H1 (cell line): Measurements from ENCODE around the gene RNF225. TPM values are rescaled to one million over a fixed set of nuclear protein-coding genes. Genes with fewer than 3 reads are reported as not detected.

Source experiments
- CTCF ChIA-PET: fragments of 300-600 bp; sonication (Branson Sonifier 250); formaldehyde crosslinking; loops from one replicate; lab custom pipeline; 2021; ENCODE audit not compliant: partially characterized antibody; lab: Charles Lee
- POLR2A ChIA-PET: fragments of 300-600 bp; sonication (Branson Sonifier 250); formaldehyde crosslinking; loops from one replicate; lab custom pipeline; 2021; ENCODE audit warnings: inconsistent platforms; ENCODE audit not compliant: partially characterized antibody; lab: Charles Lee
- DNase-seq, 2 experiments: peaks; one replicate each; pipeline versions ENCODE4 v3.0.0 to v3.0.0-alpha.2; 2010 to 2022; ENCODE audit warnings: low spot score in 2 of 2, low read depth in 1 of 2, mixed read lengths in 1 of 2
- FAIRE-seq: peaks from 2 replicates; lab custom pipeline; 2011; peaks lifted over from hg19 to GRCh38; lab: Jason Lieb, UNC
- H2AFZ ChIP-seq: 2 replicates; pipeline ENCODE4 v1.8.1; 2012; ENCODE audit warnings: low read length, inconsistent platforms
- H2AK5ac ChIP-seq: 2 replicates; pipeline ENCODE4 v1.6.1; 2013; ENCODE audit warnings: low read depth, low read length
- H2BK120ac ChIP-seq: replicated peaks from 2 replicates; pipeline ENCODE3; 2013; ENCODE audit warnings: low read depth, low read length, inconsistent platforms
- H2BK12ac ChIP-seq: 2 replicates; pipeline ENCODE4 v1.6.1; 2013; ENCODE audit warnings: low read depth, low read length
- H2BK15ac ChIP-seq: 2 replicates; pipeline ENCODE4 v1.6.1; 2013; ENCODE audit warnings: low read length
- H2BK20ac ChIP-seq: 2 replicates; pipeline ENCODE4 v1.6.1; 2013; ENCODE audit warnings: low read length
- H2BK5ac ChIP-seq: 2 replicates; pipeline ENCODE4 v1.6.1; 2013; ENCODE audit warnings: low read depth, low read length
- H3K14ac ChIP-seq: 2 replicates; pipeline ENCODE4 v1.6.1; 2013; ENCODE audit warnings: inconsistent platforms; ENCODE audit not compliant: insufficient read length
- H3K18ac ChIP-seq: 2 replicates; pipeline ENCODE4 v1.6.1; 2013; ENCODE audit warnings: low read length; ENCODE audit errors: extremely low read depth
- H3K23ac ChIP-seq: 2 replicates; pipeline ENCODE4 v1.6.1; 2013; ENCODE audit warnings: inconsistent platforms; ENCODE audit not compliant: insufficient read length
- H3K23me2 ChIP-seq: 2 replicates; pipeline ENCODE4 v1.6.1; 2013; ENCODE audit warnings: low read depth, low read length
- H3K27ac ChIP-seq: 2 replicates; pipeline ENCODE4 v1.6.1; 2011; ENCODE audit warnings: low read depth, low read length, inconsistent platforms
- H3K27me3 ChIP-seq, 4 experiments: replicated peaks in 1 of 4; 1 replicate in 1 of 4; 2 replicates in 3 of 4; pipeline versions ENCODE4 v1.6.1 to v1.8.1; 2011 to 2013; ENCODE audit warnings: low read length in 3 of 4, mild to moderate bottlenecking in 3 of 4, inconsistent platforms in 2 of 4, mixed read lengths in 2 of 4, moderate library complexity in 1 of 4; ENCODE audit not compliant: control insufficient read depth in 3 of 4, insufficient read depth in 3 of 4; ENCODE audit errors: extremely low read depth in 1 of 4
- H3K36me3 ChIP-seq, 4 experiments: 2 replicates each; pipeline versions ENCODE4 v1.6.1 to v1.8.1; 2011 to 2013; ENCODE audit warnings: mild to moderate bottlenecking in 4 of 4, low read length in 3 of 4, moderate library complexity in 2 of 4, control low read depth in 1 of 4, inconsistent platforms in 1 of 4; ENCODE audit not compliant: insufficient read depth in 4 of 4, control insufficient read depth in 2 of 4
- H3K4ac ChIP-seq: replicated peaks from 2 replicates; pipeline ENCODE3; 2013; ENCODE audit warnings: low read length, low read depth, mixed read lengths, inconsistent platforms; ENCODE audit not compliant: insufficient read length
- H3K4me1 ChIP-seq, 4 experiments: replicated peaks in 1 of 4; 1 replicate in 1 of 4; 2 replicates in 3 of 4; pipeline versions ENCODE4 v1.6.1 to v1.8.1; 2011 to 2013; ENCODE audit warnings: low read length in 3 of 4, inconsistent platforms in 2 of 4, mixed read lengths in 1 of 4; ENCODE audit not compliant: insufficient read depth in 4 of 4, control insufficient read depth in 3 of 4
- H3K4me2 ChIP-seq, 2 experiments: 2 replicates each; pipeline versions ENCODE4 v1.6.1 to v1.8.1; 2011 to 2013; ENCODE audit warnings: low read depth in 2 of 2, low read length in 2 of 2, control low read depth in 1 of 2, inconsistent platforms in 1 of 2, mild to moderate bottlenecking in 1 of 2; ENCODE audit not compliant: insufficient read depth in 1 of 2
- H3K4me3 ChIP-seq, 4 experiments: fragments of 200-600, 300-600 bp in 1 of 4; sonication (generic), shearing (Covaris generic), sonication (Bioruptor Twin) in 1 of 4; 2 replicates each; pipeline versions ENCODE4 v1.5.1 to v1.8.1; 2011 to 2016; ENCODE audit warnings: low read length in 4 of 4, low read depth in 3 of 4, control low read depth in 2 of 4, inconsistent platforms in 2 of 4, mild to moderate bottlenecking in 2 of 4, mixed read lengths in 1 of 4, moderate library complexity in 1 of 4; ENCODE audit not compliant: insufficient read depth in 2 of 4; ENCODE audit errors: extremely low read depth in 1 of 4
- H3K56ac ChIP-seq: replicated peaks from 2 replicates; pipeline ENCODE3; 2013; ENCODE audit warnings: low read depth, mild to moderate bottlenecking, mixed read lengths, low read length, inconsistent platforms; ENCODE audit not compliant: insufficient read length
- H3K79me1 ChIP-seq: 2 replicates; pipeline ENCODE4 v1.6.1; 2013; ENCODE audit warnings: low read depth, low read length, control low read depth
- H3K79me2 ChIP-seq, 2 experiments: 2 replicates each; pipeline versions ENCODE4 v1.6.1 to v1.8.1; 2012 to 2013; ENCODE audit warnings: low read length in 2 of 2, mild to moderate bottlenecking in 2 of 2, inconsistent platforms in 1 of 2; ENCODE audit not compliant: insufficient read depth in 2 of 2, control insufficient read depth in 1 of 2
- H3K9ac ChIP-seq, 4 experiments: replicated peaks in 1 of 4; 1 replicate in 1 of 4; 2 replicates in 3 of 4; pipeline versions ENCODE4 v1.6.1 to v1.8.1; 2011 to 2013; ENCODE audit warnings: low read depth in 3 of 4, low read length in 3 of 4, control low read depth in 2 of 4, mild to moderate bottlenecking in 2 of 4, moderate library complexity in 2 of 4, inconsistent platforms in 1 of 4; ENCODE audit errors: extremely low read depth in 1 of 4
- H3K9me3 ChIP-seq, 2 experiments: 2 replicates each; pipeline versions ENCODE4 v1.6.1 to v1.8.1; 2012 to 2013; ENCODE audit warnings: mild to moderate bottlenecking in 2 of 2, moderate library complexity in 2 of 2, control low read depth in 1 of 2, inconsistent platforms in 1 of 2, low read depth in 1 of 2, low read length in 1 of 2, mixed read lengths in 1 of 2; ENCODE audit not compliant: insufficient read depth in 2 of 2
- H4K20me1 ChIP-seq, 2 experiments: replicated peaks in 1 of 2; 2 replicates each; pipeline versions ENCODE3 to v1.8.1; 2011 to 2013; ENCODE audit warnings: inconsistent platforms in 2 of 2, low read length in 2 of 2, mild to moderate bottlenecking in 1 of 2; ENCODE audit not compliant: insufficient read depth in 2 of 2, control insufficient read depth in 1 of 2
- H4K5ac ChIP-seq: 2 replicates; pipeline ENCODE4 v1.6.1; 2013; ENCODE audit warnings: low read length, low read depth, mixed read lengths, inconsistent platforms; ENCODE audit not compliant: insufficient read length
- H4K8ac ChIP-seq: 2 replicates; pipeline ENCODE4 v1.8.0; 2013; ENCODE audit warnings: mild to moderate bottlenecking, moderate library complexity, low read length, inconsistent platforms; ENCODE audit not compliant: insufficient read depth; ENCODE audit errors: extremely low read depth
- H4K91ac ChIP-seq: replicated peaks from 2 replicates; pipeline ENCODE3; 2013; ENCODE audit warnings: low read length, mixed read lengths, inconsistent platforms; ENCODE audit not compliant: insufficient read length
- ATF2 ChIP-seq: IDR thresholded peaks from 2 replicates; pipeline ENCODE4 v1.6.1; 2012; ENCODE audit warnings: low read length, inconsistent platforms
- EZH2 ChIP-seq: fragments of 200-600 bp; sonication (generic); IDR thresholded peaks from 2 replicates; pipeline ENCODE4 v1.7.1; 2012; ENCODE audit warnings: low read depth, mild to moderate bottlenecking, moderate library complexity, low read length, inconsistent platforms; ENCODE audit not compliant: severe bottlenecking
- MAX ChIP-seq: IDR thresholded peaks from 2 replicates; pipeline ENCODE4 v1.6.1; 2012; ENCODE audit warnings: inconsistent platforms
- POU5F1 ChIP-seq: IDR thresholded peaks from 2 replicates; pipeline ENCODE4 v1.6.1; 2011; ENCODE audit warnings: low read depth, mild to moderate bottlenecking, low read length, moderate library complexity
- RFX5 ChIP-seq: IDR thresholded peaks from 2 replicates; pipeline ENCODE4 v1.6.1; 2011; ENCODE audit warnings: low read depth, low read length, improper control_type of control experiment, borderline replicate concordance
- TAF1 ChIP-seq: IDR thresholded peaks from 2 replicates; pipeline ENCODE4 v1.6.1; 2011; ENCODE audit warnings: mild to moderate bottlenecking, low read depth, low read length
- TAF7 ChIP-seq: optimal IDR thresholded peaks from 2 replicates; pipeline ENCODE3; 2011; ENCODE audit warnings: low read depth, mild to moderate bottlenecking, inconsistent platforms, low read length, moderate library complexity, borderline replicate concordance
- WGBS, 2 experiments: shearing (Covaris generic) in 1 of 2; methylation state at CpG; one replicate each; pipeline versions ENCODE4 v1.1.6 to v1.1.7; 2013 to 2015; ENCODE audit warnings: low lambda C conversion rate in 2 of 2, mixed read lengths in 2 of 2, inconsistent platforms in 1 of 2, low coverage in 1 of 2, missing lambda C conversion rate in 1 of 2; ENCODE audit not compliant: insufficient replicate concordance in 2 of 2, insufficient coverage in 1 of 2, insufficient read length in 1 of 2; ENCODE audit errors: extremely low coverage in 1 of 2, missing lambda C conversion rate in 1 of 2; 5-methylcytosine and 5-hydroxymethylcytosine counted together
- polyA plus RNA-seq, 7 experiments: library from polyadenylated mRNA; depleted of rRNA in 3 of 7; stranded (reverse) in 5 of 7; unstranded in 2 of 7; fragments of >200 nt in 5 of 7; fragments of 200-250 nt in 2 of 7; gene quantifications; 1 replicate in 5 of 7; 2 replicates in 1 of 7; 4 replicates in 1 of 7; pipeline versions ENCODE4 v1.2.1 to v1.2.3, GENCODE V29; 2011 to 2013; ENCODE audit warnings: missing spikeins in 2 of 7, mixed read lengths in 2 of 7
- total RNA-seq: library from RNA; stranded (reverse); fragmentation: NEBNext Ultra II Directional; extraction: Animal tissue kit (Norgen Biotek cat#: 25700); gene quantifications from 2 replicates; pipeline ENCODE4 v1.2.1, GENCODE V29; 2021

RNF225 gene
- total and polyA plus RNA-seq, 2 of the 8 experiments (the other 6 are each of a cell fraction or from before 2014, with no cell fraction given), result 0.17 to 1.0 TPM

DNA sequence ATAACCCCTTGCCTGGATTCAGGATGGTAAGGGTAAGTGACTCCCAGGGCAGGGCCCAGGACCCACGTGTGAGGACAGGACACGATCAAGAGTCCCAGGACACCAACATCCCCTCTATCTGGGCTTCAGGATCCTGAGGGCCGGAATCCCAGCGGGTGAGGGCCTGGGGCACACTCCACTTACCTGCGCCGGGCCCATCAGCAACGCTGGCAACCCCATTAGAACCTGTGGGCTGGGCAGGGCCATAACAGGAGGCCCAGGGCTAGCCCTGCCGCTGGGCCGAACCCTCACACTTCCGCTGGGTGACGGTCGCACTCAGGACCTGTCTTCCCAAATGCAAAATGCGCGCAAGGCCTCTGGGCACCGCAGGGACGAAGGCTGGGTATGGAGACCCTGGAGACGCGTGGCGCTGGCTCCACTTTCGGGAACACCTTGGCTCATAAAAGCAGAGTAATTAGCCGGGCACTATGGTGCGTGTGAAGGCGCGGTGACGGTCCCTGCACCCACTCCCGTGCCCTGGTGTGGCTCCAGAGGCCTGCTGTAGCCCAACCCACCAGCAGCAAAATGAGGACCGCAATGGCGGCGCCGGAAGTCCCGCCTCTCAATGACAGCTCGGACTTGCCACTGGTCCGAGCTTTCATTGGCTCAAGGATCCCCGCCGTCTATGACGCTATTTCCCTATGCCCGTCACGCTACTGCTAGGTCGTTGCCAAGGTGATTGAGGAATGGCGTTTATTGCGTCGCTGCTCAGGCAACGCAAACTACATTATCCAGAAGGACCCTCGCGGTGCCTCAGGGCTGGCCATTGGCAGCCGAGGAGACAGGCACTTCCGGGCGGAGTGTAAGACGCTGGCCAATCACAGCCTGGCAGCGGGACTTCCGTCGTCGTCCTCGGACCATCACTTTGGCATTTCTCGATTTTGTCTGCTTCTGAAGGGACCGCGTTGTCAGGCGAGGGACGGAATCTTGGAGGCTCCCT lies 44.4 kb downstream of the RNF225 start, which contains the start of gene ZNF132:
Gene ZNF132, minus strand, starts transcription at position 578 of the 979 bp plus-strand sequence. Its CDS starts 332 bp downstream, at position 246.
- DNase-seq, result peak; percentile 78 to 98
- TF ChIP-seq POU5F1, result no peak
- peak; percentile 72; the same call in 1 of the 2 replicates for TF ChIP-seq MAX
- peak; percentile 44; the same call in 1 of the 2 replicates for TF ChIP-seq TAF1
- no peak for TF ChIP-seq RFX5
- no peak for TF ChIP-seq TAF7
- TF ChIP-seq EZH2, result no peak
- no peak for TF ChIP-seq ATF2

More for the DNA sequence above, 44.4 kb downstream of the RNF225 start, which contains the start of gene ZNF132:
- Histone ChIP-seq H2BK12ac (no peak within 1 kb of the TSS), H3K79me1 (0 out of 2 replicates have a peak, but pooled peaks cover 2% of the 10 kb centered on the region), H3K79me2 (no peaks in the 10 kb centered on the region), H2AFZ (peak within 1 kb of the TSS; percentile 87; the same call in 1 of the 2 replicates), H3K18ac (peak within 1 kb of the TSS; percentile 65), H4K8ac (peak within 1 kb of the TSS; percentile 81), H3K23ac (no peak within 1 kb of the TSS), H2BK5ac (peak within 1 kb of the TSS; percentile 76), H2BK120ac (no peak within 1 kb of the TSS), H3K9me3 (peaks cover 20 to 27% of the 10 kb centered on the region in 2 experiments), H3K9ac (peak within 1 kb of the TSS in 3 of 4 experiments; percentile 51 to 63 (median 62); a peak in 5 of 7 replicates), H4K20me1 (no peaks in the 10 kb centered on the region), H3K14ac (no peak within 1 kb of the TSS), H3K27ac (peak within 1 kb of the TSS; percentile 60; the same call in 1 of the 2 replicates), H2BK15ac (no peak within 1 kb of the TSS), H4K5ac (peak within 1 kb of the TSS; percentile 25), H4K91ac (peak within 1 kb of the TSS; percentile 23), H3K56ac (no peak within 1 kb of the TSS), H3K4me2 (peak within 1 kb of the TSS; percentile 85 to 96), H2BK20ac (no peak within 1 kb of the TSS), H3K4me3 (peak within 1 kb of the TSS; percentile 82 to 96 (median 90)), H3K27me3 (peaks cover 0 to 8% (median 2%) of the 10 kb centered on the region in 4 experiments; a peak in 4 of 7 replicates), H3K4me1 (peaks cover 0 to 5% (median 3%) of the 10 kb centered on the region in 4 experiments; a peak in 4 of 7 replicates), H2AK5ac (no peak within 1 kb of the TSS), H3K36me3 (peaks cover 0 to 21% (median 14%) of the 10 kb centered on the region in 4 experiments; a peak in 6 of 8 replicates), H3K4ac (no peak within 1 kb of the TSS), H3K23me2 (peaks cover 9% of the 10 kb centered on the region; the same call in 1 of the 2 replicates)
- POLR2A ChIA-PET, result interaction anchor here (0.5 to 2.6 kb wide), 6 partner anchors 12 to 80 kb away, joined by 3 to 13 read pairs (median 3); partner anchors contain the start of genes ZBTB45, ZNF324B and ZNF584
- peak; percentile 99 for FAIRE-seq
- WGBS, 2 experiments, result 12% methylated on average over 59 of the region's 59 CpGs; no CpG with 5 or more reads in 1 of the 2 experiments
- CTCF ChIA-PET, result interaction anchor here (0.8 kb wide), 1 partner anchor 11 kb away, joined by 3 read pairs; the partner anchor contains the start of gene ZNF324B
